ENCODE results near the gene B3GAT3. TPM values are rescaled to one million over a fixed set of nuclear protein-coding genes. Genes with fewer than 3 reads are reported as not detected.
A peak's percentile ranks its signal among the peaks of the same experiment; 100 is the strongest.
"Not testable (repeated sequence)": the region's sequence is repeated elsewhere in the genome, so short reads cannot be mapped to it uniquely, and the experiment has no call there.

Gene B3GAT3
- total RNA-seq, 1 donor from 2014 or later = 42.0 TPM

DNA sequence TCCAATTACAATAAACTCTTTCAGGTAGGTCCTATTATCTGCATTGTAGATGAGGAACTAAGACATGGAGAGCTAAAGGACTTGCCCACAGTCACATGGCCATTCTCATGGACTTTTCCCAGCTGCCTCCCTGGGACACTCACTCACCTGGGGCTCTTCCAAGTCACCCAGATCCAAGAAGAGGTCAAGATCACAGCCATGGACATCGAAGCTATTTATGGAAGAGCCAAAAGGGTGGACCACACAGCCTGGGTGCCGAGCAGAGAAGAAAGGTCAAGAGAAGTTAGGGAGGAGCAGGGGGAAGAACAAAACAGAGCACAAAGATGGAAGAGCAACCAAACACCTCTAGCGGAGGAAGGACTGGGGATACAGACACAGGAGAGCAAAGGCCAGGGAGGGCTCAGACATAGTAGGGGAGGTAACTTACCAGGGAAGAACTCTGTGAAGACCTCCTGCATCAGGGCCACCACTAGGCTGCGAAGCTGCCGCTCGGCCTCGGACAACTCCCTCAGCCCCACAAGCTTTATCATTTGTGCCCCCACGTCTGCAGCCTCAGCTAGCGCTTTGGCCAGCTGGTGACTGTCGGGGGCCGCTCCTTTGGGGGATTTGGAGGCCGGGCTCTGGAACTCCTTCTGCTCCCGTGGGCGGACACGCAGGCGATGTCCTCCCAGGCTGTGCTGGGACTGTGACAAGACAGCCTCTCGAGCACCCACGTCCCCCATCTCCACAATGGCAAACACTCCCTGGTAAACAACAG, 40.6 kb downstream of the B3GAT3 start:
- DNase-seq (ENCODE audit: low spot score) = no peak

DNA sequence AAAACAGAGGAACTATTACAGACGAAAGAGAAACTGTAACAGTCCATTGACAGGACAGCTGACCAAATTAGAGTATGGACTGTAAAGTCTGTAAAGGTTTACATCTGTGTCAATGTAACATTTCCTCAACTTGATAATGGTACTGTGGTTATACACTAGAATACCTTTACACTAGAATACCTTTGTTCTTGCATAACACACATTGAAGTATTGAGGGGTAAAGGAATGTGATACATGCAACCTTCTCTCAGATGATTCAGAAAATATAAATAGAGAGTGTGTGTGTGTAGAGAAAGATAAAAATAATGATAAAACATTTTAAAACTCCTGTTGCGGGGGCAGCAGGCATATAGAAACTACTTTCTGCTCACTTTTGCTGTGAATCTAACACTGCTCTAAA, 42.5 kb downstream of the B3GAT3 start:
- no peak for DNase-seq (ENCODE audit: low spot score)

DNA sequence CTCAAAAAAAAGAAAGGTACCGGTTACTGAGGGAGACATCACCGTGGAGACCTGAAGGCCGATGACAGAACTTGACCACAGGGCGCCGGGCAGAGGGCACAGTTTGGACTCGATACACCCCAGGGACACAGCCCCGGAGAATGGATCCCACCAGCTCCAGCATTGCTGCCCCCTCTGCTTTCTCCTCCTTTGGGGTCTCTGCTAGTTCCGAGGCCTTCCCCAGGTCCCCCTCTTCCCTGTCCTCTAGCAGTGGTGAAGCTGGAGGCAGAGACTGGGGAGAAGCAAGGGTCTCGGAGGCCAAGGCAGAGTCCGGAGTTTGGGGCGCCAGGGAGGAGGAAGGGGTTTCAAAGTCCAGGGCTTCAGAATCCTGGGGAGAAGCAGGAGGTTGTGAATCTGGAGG, 43.2 kb downstream of the B3GAT3 start:
- DNase-seq (ENCODE audit: low spot score) = no peak

DNA sequence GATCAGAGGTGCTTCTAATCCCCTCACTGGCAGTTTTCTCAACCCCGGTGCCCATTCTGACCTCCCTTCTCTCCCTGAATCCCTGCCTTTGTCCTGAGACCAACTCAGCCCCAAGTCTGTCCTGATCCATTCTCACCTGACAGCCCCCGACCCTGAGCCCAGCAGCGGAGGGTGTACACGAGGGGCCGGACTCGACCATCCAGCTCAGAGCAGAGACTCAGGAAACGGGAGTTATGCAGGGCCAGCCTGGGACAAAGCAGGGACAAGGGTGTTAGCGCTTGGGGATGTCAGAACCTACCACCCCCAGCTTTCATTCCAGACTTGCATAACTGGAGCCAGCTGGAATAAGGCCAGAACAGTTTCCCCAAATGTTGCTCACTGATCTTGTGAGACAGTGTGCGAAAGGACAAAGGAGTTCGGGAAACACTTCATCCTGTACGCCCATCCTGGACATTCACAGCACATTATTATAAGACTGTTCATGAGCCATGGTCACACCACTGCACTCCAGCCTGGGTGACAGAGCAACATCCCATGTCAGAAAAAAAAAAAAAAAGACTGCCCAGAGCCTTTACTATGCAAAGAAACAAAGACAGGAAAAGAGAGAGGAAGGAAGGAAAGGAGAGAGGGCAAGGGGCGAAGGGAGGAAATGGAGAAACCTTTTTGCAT, 44.6 kb downstream of the B3GAT3 start:
- no peak for DNase-seq (ENCODE audit: low spot score)

DNA sequence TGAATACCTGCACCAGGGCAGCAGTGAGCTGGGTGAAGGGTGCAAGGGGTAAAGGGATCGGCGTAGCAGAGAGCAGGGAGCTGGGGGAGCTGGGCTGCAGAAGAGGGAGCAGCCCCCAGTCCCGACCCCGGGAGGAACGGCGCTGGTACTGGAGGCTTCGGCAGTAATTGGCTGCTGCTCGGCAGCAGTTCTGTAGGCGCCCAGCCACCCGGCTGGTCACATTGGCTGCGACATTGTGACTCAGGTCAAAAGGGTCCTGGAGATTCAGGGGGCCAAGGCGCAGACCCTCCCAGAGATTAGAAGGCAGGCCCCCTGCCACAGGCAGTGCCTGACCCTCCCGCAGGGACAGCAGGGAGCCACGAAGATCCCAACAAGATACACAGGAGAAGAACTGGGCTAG, 45.9 kb downstream of the B3GAT3 start:
- DNase-seq (ENCODE audit: low spot score) = no peak

DNA sequence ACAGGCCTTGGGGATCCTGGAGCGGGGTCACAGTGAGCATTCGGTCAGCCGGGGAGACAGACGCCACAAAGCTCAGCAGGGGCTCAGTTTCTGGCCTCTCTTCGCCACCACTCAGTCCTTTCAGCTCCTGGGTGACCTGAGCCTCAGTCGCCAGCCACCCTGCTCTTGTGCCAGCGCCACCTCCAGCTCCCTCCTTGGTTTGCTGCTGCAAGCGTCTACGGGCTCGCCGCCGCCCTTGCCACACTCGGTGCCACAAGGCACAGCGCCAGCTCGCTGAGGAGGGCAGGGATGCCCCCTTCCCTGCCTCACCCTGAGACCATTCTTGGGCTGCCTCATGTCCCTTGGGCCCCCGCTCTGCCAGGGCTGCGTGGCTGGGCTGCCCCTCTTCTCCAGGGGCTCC, 46.6 kb downstream of the B3GAT3 start:
- DNase-seq (ENCODE audit: low spot score) = no peak

DNA sequence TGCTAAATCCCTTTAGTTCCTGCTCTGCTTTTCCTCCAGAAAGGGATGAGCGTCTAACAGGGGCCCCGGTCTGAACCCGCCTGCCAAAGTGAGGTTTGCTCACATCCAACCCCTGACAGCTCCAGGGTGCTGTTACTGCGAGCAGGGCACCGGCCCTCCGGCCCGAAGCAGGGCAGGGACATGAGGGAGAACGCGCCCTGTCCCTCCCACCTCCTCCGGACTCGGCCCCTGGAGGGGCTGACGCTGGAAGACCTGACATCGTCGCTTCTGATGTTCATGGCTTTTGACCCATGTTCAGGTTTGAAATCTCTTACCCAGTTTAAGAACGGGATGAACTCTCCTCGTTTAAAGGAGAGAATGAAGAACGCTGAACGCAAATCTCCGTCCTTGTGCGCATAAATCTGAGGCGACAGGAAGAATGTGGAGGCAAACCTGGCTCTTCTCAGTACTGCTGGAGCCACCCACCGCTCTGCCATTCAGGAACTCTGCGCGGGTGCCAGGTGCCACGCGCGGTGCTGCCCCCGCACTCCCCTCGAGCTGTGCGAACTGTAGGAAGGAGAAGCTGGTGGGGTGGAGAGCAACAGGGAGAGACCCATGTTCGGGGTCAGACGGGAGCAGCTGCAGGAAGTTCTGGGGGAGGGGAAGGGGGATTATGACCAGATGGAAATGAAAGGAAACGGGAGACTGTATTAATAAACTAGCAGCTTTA, 47.3 kb downstream of the B3GAT3 start:
- no peak for DNase-seq (ENCODE audit: low spot score)

DNA sequence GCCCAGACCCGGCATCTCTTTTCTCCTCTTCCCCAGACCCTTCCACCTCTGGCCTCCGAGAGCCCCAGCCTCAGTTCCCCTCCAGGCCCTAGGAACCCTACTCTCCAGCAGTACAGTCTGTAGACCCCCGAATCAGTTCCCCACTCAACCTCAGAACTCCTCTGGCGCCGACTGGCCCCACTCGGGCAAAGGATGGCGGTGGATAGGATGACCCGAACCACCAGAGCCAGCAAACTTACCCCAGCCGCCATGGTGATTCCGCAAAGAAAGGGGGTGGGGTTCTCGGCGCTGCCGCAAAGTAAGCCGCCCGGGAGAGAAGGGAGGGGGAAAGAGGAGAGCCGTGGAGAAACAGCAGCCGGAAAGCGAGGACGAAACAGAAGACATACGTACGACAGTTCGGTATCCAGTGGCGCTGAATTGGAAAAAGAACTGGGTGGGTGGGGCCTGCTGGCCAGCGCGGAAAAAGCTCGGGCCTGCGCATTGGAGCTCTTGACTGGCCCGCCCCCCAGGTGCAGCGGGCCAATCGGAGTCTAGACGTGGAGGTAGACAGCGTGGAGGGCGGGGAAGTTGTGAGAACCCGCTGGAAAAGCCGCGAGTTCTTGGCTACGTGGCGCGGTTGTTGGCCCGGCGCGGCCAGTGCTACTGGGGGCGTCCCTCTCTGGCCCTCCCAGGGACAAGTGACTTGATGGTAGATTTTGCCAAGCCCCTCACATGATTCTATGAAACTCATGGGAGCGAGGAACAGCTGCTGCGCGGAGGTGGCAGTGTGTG, 48.0 kb downstream of the B3GAT3 start, which contains the start of gene EEF1G:
EEF1G (minus strand) TSS at position 300 of the 771 bp plus-strand sequence; CDS start at position 251, 49 bp downstream.
- DNase-seq (ENCODE audit: low spot score) = peak; percentile 99

DNA sequence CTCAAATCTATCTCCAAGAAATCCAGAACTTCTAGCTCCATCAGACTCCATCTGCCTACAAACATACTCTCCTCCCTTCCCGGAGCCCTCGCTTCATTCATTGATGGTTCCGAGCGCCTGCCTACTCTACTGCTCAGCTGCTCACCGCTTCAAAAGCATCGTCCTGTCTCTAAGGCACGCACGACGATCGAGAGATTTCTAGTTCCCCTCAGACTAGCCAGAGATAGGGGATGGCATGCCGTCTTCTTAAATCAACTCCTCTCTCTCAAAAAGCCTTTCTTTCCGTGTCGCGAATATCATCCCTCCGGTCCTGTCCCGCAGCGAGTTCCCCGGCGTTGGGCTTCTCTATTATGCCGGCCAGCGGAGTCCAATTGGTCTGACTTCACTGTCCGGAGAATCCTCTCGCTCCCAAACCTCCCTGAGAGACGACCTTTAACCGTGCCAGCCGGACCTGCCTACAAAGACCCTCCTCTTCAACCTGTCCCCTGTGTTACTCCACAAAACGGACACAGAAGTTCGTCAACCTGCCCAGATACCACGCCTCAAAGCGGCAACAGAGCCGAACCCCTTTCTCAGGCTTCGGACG, 48.7 kb downstream of the B3GAT3 start:
- no peak for DNase-seq (ENCODE audit: low spot score)

DNA sequence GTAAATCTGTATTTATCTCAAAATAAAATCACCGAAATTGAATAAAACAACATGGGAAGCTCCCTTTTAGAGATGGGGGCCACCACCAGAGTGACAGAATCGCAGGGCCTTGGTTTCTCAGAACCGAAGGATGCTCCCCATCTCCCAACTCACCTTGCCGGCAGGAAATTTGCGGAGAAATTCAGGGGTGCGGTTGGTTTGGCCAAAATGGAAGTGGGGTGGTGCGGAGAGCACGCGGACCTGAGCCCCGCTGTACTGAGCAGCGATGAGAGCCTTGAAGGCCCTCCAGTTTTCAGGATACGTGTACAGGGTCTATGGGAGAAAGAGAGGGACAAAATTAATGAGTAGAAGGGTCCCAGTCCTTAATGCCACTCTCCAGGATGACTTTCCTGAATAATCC, 49.4 kb downstream of the B3GAT3 start:
- DNase-seq (ENCODE audit: low spot score) = no peak

DNA sequence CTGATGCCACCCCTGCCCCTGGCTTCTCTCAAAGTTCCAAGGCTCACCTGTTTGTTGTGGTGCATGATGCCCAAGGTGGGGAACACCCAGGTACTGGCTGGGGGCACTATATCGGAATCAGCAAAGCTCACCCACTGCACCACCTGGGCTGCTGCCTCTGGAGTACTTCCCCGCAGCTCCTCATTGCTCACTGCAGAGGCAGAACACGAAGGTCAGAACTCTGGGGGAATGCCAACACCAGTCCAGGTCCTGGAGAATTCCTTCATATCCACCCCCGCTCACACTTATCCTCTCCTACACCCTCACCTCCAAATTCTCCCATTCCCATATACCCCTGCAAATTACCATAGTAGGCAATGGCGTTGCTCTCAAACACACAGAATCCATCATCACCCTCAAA, 50.3 kb downstream of the B3GAT3 start:
- DNase-seq (ENCODE audit: low spot score) = not testable (repeated sequence)

DNA sequence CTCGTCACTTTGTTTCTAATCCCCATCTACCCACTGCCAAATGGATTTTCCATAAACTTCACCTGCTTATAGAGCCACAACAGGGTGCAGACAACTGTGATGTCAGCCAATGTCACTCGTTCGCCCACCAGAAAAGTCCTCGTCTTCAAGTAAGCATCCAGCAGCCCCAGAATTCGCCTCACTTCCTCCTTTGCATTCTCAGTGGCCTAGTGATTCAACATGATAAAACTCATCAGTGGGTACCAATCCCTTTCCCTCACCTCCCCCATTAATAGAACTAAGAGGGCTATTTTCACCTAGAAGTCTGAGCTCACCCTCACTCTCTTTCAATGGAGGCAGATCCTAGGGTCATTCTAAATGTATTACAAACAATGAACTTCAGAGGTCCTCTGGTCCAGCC, 50.9 kb downstream of the B3GAT3 start:
- DNase-seq (ENCODE audit: low spot score) = not testable (repeated sequence)

DNA sequence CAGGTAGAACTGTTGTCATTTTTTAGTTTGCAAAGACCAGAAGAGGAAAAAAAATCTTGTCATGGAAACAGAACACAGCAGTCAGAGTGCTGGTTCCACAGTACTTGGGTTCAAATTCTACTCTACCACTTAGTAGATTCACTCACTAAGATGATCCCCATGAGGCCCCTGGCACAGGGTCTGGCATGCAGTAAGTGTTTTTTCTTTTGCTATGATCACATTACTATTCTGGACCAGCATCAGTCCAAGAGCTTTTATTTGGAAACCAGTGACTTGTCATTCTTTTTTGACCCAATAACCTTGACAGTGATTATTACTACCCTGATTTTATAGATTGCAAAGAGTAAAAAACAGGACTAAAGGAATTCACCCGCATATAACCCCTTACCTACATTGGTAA, 52.2 kb downstream of the B3GAT3 start:
- DNase-seq (ENCODE audit: low spot score) = no peak

DNA sequence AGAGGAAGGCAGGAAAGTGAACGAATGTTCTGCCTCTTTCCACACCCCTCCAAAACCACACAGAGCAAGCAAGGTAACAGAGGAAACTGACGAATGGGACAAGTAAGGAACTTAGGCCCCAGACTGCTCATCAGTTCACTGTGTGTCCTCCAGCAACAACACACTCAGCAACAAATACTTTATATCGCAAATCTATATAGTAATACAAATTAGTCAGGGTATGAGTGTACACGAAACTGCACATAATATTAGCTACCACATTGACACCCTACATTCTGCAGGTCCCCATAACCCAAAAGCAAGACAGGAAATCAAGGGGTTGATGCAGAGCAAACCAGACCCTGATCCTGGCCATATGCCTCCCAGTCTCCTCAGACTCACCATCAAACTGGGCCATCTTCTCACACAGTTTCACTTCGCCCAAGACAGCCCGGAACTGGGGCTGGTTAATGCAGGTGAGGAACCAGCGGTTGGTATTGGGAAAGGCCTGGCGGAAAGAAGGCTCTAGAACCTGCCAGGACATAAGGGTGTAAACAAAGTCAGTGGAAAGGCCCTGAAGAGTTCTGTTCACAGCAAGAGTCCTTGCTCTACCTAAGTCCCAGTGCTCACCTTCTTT, 54.7 kb downstream of the B3GAT3 start:
- DNase-seq (ENCODE audit: low spot score) = no peak

DNA sequence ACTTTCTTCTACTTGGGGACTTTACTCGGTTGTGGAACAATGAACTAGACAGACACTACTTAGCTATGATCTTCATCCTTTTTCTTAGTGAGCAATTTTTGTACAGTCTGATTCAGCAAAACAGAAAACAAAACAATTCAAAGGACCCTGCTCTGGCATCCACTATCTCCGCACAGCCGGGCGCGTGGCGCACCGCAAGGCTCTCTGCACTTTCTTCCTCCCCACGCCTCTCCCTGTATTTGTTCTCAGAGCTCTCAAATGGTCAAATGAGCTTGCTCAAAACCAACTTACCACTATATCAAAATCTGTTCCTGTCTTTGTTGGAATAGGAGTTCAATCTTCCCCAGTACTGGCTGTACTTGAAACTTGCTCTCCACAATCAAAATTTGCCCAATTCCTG, 55.5 kb downstream of the B3GAT3 start:
- no peak for DNase-seq (ENCODE audit: low spot score)

Small RNA genes within 50 kb of the gene (microRNA-seq; reads per million reads assigned to microRNA genes)
- not detected for gene MIR6747 (ENCODE audit: borderline number of aligned reads)

Other genes with a start within 250 kb of the B3GAT3 start
- gene SCGB1A1, start 203.0 kb downstream of the B3GAT3 start, total RNA-seq = not detected
- gene AHNAK, start 75.2 kb downstream of the B3GAT3 start, total RNA-seq = 1,254 TPM
- 865 TPM for gene EEF1G, start 48.1 kb downstream of the B3GAT3 start, total RNA-seq
- 13.4 TPM for gene TUT1, start 30.5 kb downstream of the B3GAT3 start, total RNA-seq
- gene MTA2, start 20.1 kb downstream of the B3GAT3 start, total RNA-seq = 103 TPM
- 116 TPM for gene EML3, start 9.2 kb downstream of the B3GAT3 start, total RNA-seq
- 6.7 TPM for gene ROM1, start 8.7 kb downstream of the B3GAT3 start, total RNA-seq
- 286 TPM for gene GANAB, start 24.6 kb upstream of the B3GAT3 start, total RNA-seq
- 19.0 TPM for gene INTS5, start 31.3 kb upstream of the B3GAT3 start, total RNA-seq
- 36.9 TPM for gene C11orf98, start 43.2 kb upstream of the B3GAT3 start, total RNA-seq
- 13.8 TPM for gene CSKMT, start 43.3 kb upstream of the B3GAT3 start, total RNA-seq
- 7.4 TPM for gene UQCC3, start 49.7 kb upstream of the B3GAT3 start, total RNA-seq
- gene LBHD1, start 50.3 kb upstream of the B3GAT3 start, total RNA-seq = 4.6 TPM
- gene UBXN1, start 57.1 kb upstream of the B3GAT3 start, total RNA-seq = 108 TPM
- 88.9 TPM for gene LRRN4CL, start 67.5 kb upstream of the B3GAT3 start, total RNA-seq
- 41.9 TPM for gene BSCL2, start 85.4 kb upstream of the B3GAT3 start, total RNA-seq
- not detected for gene GNG3, start 85.7 kb upstream of the B3GAT3 start, total RNA-seq
- 37.7 TPM for gene HNRNPUL2, start 105.5 kb upstream of the B3GAT3 start, total RNA-seq
- gene TTC9C, start 106.5 kb upstream of the B3GAT3 start, total RNA-seq = 23.0 TPM
- 6.1 TPM for gene ZBTB3, start 132.2 kb upstream of the B3GAT3 start, total RNA-seq
- gene POLR2G, start 139.6 kb upstream of the B3GAT3 start, total RNA-seq = 44.7 TPM
- gene TAF6L, start 149.4 kb upstream of the B3GAT3 start, total RNA-seq = 22.3 TPM
- 30.6 TPM for gene TMEM179B, start 165.4 kb upstream of the B3GAT3 start, total RNA-seq
- gene TMEM223, start 170.0 kb upstream of the B3GAT3 start, total RNA-seq = 14.7 TPM
- 77.6 TPM for gene NXF1, start 183.5 kb upstream of the B3GAT3 start, total RNA-seq
- gene STX5, start 210.1 kb upstream of the B3GAT3 start, total RNA-seq = 41.8 TPM
- not detected for gene TEX54, start 210.9 kb upstream of the B3GAT3 start, total RNA-seq
- 50.9 TPM for gene WDR74, start 217.6 kb upstream of the B3GAT3 start, total RNA-seq